Trophoblast cell (in vitro differentiated cells and primary cell): ENCODE results near the gene IMPDH1.
A peak's percentile ranks its signal among the peaks of the same experiment; 100 is the strongest.

Source experiments
- DNase-seq, 2 donors: peaks; one replicate each; pipeline ENCODE4 v3.0.0-alpha.2; 2016
- H2AFZ ChIP-seq: 2 replicates; pipeline ENCODE4 v1.6.1; 2013; ENCODE audit warnings: low read length, moderate library complexity, mild to moderate bottlenecking; ENCODE audit not compliant: insufficient read depth, poor library complexity
- H2AK5ac ChIP-seq: 2 replicates; pipeline ENCODE4 v1.6.1; 2013; ENCODE audit warnings: mild to moderate bottlenecking, low read length
- H2BK120ac ChIP-seq: 2 replicates; pipeline ENCODE4 v1.6.1; 2013; ENCODE audit warnings: low read length, mild to moderate bottlenecking, moderate library complexity; ENCODE audit not compliant: insufficient read depth, poor library complexity
- H2BK12ac ChIP-seq: 2 replicates; pipeline ENCODE4 v1.6.1; 2013; ENCODE audit warnings: mild to moderate bottlenecking, low read length, moderate library complexity
- H2BK5ac ChIP-seq: 2 replicates; pipeline ENCODE4 v1.6.1; 2013; ENCODE audit warnings: low read length, low read depth, moderate library complexity, mild to moderate bottlenecking; ENCODE audit not compliant: poor library complexity
- H3K14ac ChIP-seq: 2 replicates; pipeline ENCODE4 v1.6.1; 2013; ENCODE audit warnings: mild to moderate bottlenecking, low read length
- H3K18ac ChIP-seq: 2 replicates; pipeline ENCODE4 v1.6.1; 2013; ENCODE audit warnings: mild to moderate bottlenecking, low read length
- H3K23ac ChIP-seq: 2 replicates; pipeline ENCODE4 v1.6.1; 2013; ENCODE audit warnings: low read length
- H3K27ac ChIP-seq: 2 replicates; pipeline ENCODE4 v1.5.1; 2013; ENCODE audit warnings: low read depth, mild to moderate bottlenecking, inconsistent platforms, low read length, moderate library complexity
- H3K27me3 ChIP-seq: 2 replicates; pipeline ENCODE4 v1.6.1; 2013; ENCODE audit warnings: inconsistent platforms, mild to moderate bottlenecking, low read length, moderate library complexity; ENCODE audit not compliant: insufficient read depth
- H3K36me3 ChIP-seq, 2 experiments: 1 replicate in 1 of 2; 2 replicates in 1 of 2; pipeline ENCODE4 v1.6.1; 2013; ENCODE audit warnings: low read length in 2 of 2, mild to moderate bottlenecking in 2 of 2, moderate library complexity in 1 of 2; ENCODE audit not compliant: insufficient read depth in 2 of 2, control insufficient read depth in 1 of 2
- H3K4ac ChIP-seq: 2 replicates; pipeline ENCODE4 v1.6.1; 2013; ENCODE audit warnings: low read depth, mild to moderate bottlenecking, low read length, moderate library complexity
- H3K4me1 ChIP-seq, 2 experiments: 1 replicate in 1 of 2; 2 replicates in 1 of 2; pipeline ENCODE4 v1.6.1; 2013; ENCODE audit warnings: low read length in 2 of 2, mild to moderate bottlenecking in 2 of 2, moderate library complexity in 1 of 2; ENCODE audit not compliant: insufficient read depth in 2 of 2, control insufficient read depth in 1 of 2
- H3K4me2 ChIP-seq: 2 replicates; pipeline ENCODE4 v1.6.1; 2013; ENCODE audit warnings: inconsistent platforms, mild to moderate bottlenecking, low read length, moderate library complexity
- H3K4me3 ChIP-seq: 2 replicates; pipeline ENCODE4 v1.5.1; 2013; ENCODE audit warnings: mild to moderate bottlenecking, low read depth, low read length, inconsistent platforms
- H3K79me1 ChIP-seq: one replicate; pipeline ENCODE4 v1.6.1; 2013; ENCODE audit warnings: low read length
- H3K79me2 ChIP-seq: 2 replicates; pipeline ENCODE4 v1.6.1; 2013; ENCODE audit warnings: low read length, mild to moderate bottlenecking; ENCODE audit not compliant: control insufficient read depth, insufficient read depth, poor library complexity
- H3K9ac ChIP-seq: 2 replicates; pipeline ENCODE4 v1.6.1; 2013; ENCODE audit warnings: mild to moderate bottlenecking, low read length
- H3K9me3 ChIP-seq: 2 replicates; pipeline ENCODE4 v1.6.1; 2013; ENCODE audit warnings: low read depth, mild to moderate bottlenecking, control low read depth, inconsistent platforms, low read length; ENCODE audit not compliant: insufficient read depth
- H4K12ac ChIP-seq: 2 replicates; pipeline ENCODE4 v1.6.1; 2013; ENCODE audit warnings: low read depth, mild to moderate bottlenecking, low read length, moderate library complexity
- H4K8ac ChIP-seq: 2 replicates; pipeline ENCODE4 v1.6.1; 2013; ENCODE audit warnings: low read depth, mild to moderate bottlenecking, low read length, moderate library complexity
- H4K91ac ChIP-seq: one replicate; pipeline ENCODE4 v1.6.1; 2013; ENCODE audit warnings: low read depth, mild to moderate bottlenecking, low read length, moderate library complexity
- WGBS: extraction: QIAGEN DNeasy Blood & Tissue Kit; methylation state at CpG from one replicate; pipeline ENCODE4 v1.1.7; 2013; ENCODE audit warnings: missing lambda C conversion rate; ENCODE audit not compliant: insufficient read length, insufficient coverage; ENCODE audit errors: extremely low coverage; 5-methylcytosine and 5-hydroxymethylcytosine counted together

Gene IMPDH1

GRCh38 chr7:128421384-128421783 is 11.6 kb upstream of the IMPDH1 start:
- DNase-seq: no peak

DNA sequence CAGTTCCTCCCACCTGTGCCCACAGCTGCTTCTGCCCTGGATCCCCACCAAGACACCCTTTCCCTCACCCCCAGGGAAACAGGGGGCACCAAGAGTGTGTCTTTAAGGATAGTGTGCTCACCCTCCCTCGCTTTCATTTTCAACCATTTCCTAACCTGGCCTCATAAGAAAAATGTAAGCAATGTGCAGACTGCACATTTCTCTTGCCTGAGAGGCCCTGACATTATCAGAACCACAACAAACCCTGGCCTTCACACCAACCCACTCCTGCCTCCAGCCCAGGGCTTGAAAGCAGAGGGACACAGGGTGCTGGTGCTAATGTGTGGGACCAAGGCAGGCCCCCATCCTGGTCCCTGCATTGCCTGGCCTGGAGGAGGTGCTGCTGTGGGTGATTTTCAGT is 11.0 kb upstream of the IMPDH1 start:
- Histone ChIP-seq H3K23ac (no peak overlapping the region), H3K79me1 (no peaks in the 10 kb centered on the region), H4K8ac (no peak overlapping the region), H3K4me2 (no peak overlapping the region), H3K18ac (no peak overlapping the region), H3K9me3 (peaks cover 1% of the 10 kb centered on the region), H2AK5ac (no peak overlapping the region), H2BK120ac (no peak overlapping the region), H2AFZ (no peak overlapping the region), H3K36me3 (no peaks in the 10 kb centered on the region), H3K27me3 (no peaks in the 10 kb centered on the region), H2BK5ac (no peak overlapping the region), H3K4me3 (no peak overlapping the region), H3K9ac (no peak overlapping the region), H3K4ac (no peak overlapping the region), H3K14ac (no peak overlapping the region), H4K91ac (no peak overlapping the region), H4K12ac (no peak overlapping the region), H2BK12ac (no peak overlapping the region), H3K4me1 (no peaks in the 10 kb centered on the region), H3K79me2 (no peaks in the 10 kb centered on the region), H3K27ac (no peak overlapping the region)
- WGBS: no CpG with 5 or more reads among the region's 1 CpG
- DNase-seq: peak in 1 of 2 donors; percentile 41

More at GRCh38 chr7:128421384-128421783, 11.6 kb upstream of the IMPDH1 start:
- Histone ChIP-seq H3K9me3 (peaks cover 1% of the 10 kb centered on the region), H3K9ac (no peak overlapping the region), H3K79me2 (no peaks in the 10 kb centered on the region), H4K8ac (no peak overlapping the region), H3K27ac (no peak overlapping the region), H3K14ac (no peak overlapping the region), H4K91ac (no peak overlapping the region), H4K12ac (no peak overlapping the region), H3K4me2 (no peak overlapping the region), H2BK120ac (no peak overlapping the region), H3K18ac (no peak overlapping the region), H3K23ac (no peak overlapping the region), H3K79me1 (no peaks in the 10 kb centered on the region), H3K27me3 (no peaks in the 10 kb centered on the region), H2BK5ac (no peak overlapping the region), H3K4me3 (no peak overlapping the region), H3K36me3 (no peaks in the 10 kb centered on the region), H2AK5ac (no peak overlapping the region), H3K4ac (no peak overlapping the region), H3K4me1 (no peaks in the 10 kb centered on the region), H2AFZ (no peak overlapping the region), H2BK12ac (no peak overlapping the region)
- WGBS: no CpG with 5 or more reads among the region's 1 CpG

- no peak overlapping the region for H2AK5ac ChIP-seq
- H3K4me1 ChIP-seq: no peaks in the 10 kb centered on the region
- H3K4me2 ChIP-seq: no peak overlapping the region
- H2AFZ ChIP-seq: no peak overlapping the region
- H2BK120ac ChIP-seq: no peak overlapping the region
- H3K79me2 ChIP-seq: no peaks in the 10 kb centered on the region
- no peak overlapping the region for H3K4ac ChIP-seq
- no peak overlapping the region for H2BK5ac ChIP-seq
- no CpG with 5 or more reads among the region's 7 CpGs for WGBS
- no peak overlapping the region for H2BK12ac ChIP-seq
- H3K36me3 ChIP-seq: no peaks in the 10 kb centered on the region
- H3K27ac ChIP-seq: no peak overlapping the region
- no peak overlapping the region for H4K91ac ChIP-seq
- no peak overlapping the region for H4K12ac ChIP-seq
- H3K9me3 ChIP-seq: peaks cover 1% of the 10 kb centered on the region
- no peaks in the 10 kb centered on the region for H3K79me1 ChIP-seq
- H3K23ac ChIP-seq: no peak overlapping the region
- no peaks in the 10 kb centered on the region for H3K27me3 ChIP-seq
- H3K4me3 ChIP-seq: no peak overlapping the region
- no peak overlapping the region for H3K9ac ChIP-seq
- H4K8ac ChIP-seq: no peak overlapping the region
- DNase-seq: no peak
- H3K14ac ChIP-seq: no peak overlapping the region
- no peak overlapping the region for H3K18ac ChIP-seq
These were observed 9.5 kb upstream of the IMPDH1 start for GRCh38 chr7:128419257-128419656.

DNA sequence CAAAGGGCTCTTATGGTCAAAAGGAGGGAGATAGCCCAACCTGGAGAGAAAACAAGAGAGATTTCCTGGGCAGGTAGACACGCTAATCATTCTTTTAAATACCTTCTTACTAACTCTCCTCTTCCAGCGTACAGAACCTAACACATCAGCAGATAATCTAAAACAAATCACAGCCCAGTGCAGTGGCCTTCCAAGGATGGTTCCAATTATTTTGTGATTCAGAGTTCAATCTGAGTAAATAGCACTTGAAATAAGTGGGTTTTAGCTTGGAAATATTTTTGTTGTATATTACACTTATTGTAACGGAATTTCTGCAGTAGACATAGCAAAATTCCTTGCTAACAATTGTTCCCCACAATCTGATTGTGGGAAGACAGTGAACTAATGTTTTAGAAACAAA is 7.3 kb upstream of the IMPDH1 start:
- Histone ChIP-seq H3K14ac (no peak overlapping the region), H2AK5ac (no peak overlapping the region), H2AFZ (no peak overlapping the region), H2BK120ac (no peak overlapping the region), H3K36me3 (no peaks in the 10 kb centered on the region), H3K4me2 (no peak overlapping the region), H3K79me2 (no peaks in the 10 kb centered on the region), H3K27me3 (no peaks in the 10 kb centered on the region), H2BK5ac (no peak overlapping the region), H3K4ac (no peak overlapping the region), H4K91ac (no peak overlapping the region), H3K27ac (no peak overlapping the region), H3K23ac (no peak overlapping the region), H3K4me1 (no peaks in the 10 kb centered on the region), H3K18ac (no peak overlapping the region), H2BK12ac (no peak overlapping the region), H4K12ac (no peak overlapping the region), H3K9ac (no peak overlapping the region), H4K8ac (no peak overlapping the region), H3K4me3 (no peak overlapping the region), H3K9me3 (peaks cover 1% of the 10 kb centered on the region), H3K79me1 (no peaks in the 10 kb centered on the region)
- DNase-seq: no peak
- WGBS: no CpG with 5 or more reads among the region's 3 CpGs
